Trophoblast cell (in vitro differentiated cells and primary cell): Measurements from ENCODE around the gene CDRT15.

Source experiments
- DNase-seq, 2 donors: peaks; one replicate each; pipeline ENCODE4 v3.0.0-alpha.2; 2016
- H2AFZ ChIP-seq: 2 replicates; pipeline ENCODE4 v1.6.1; 2013; ENCODE audit warnings: low read length, moderate library complexity, mild to moderate bottlenecking; ENCODE audit not compliant: insufficient read depth, poor library complexity
- H2AK5ac ChIP-seq: 2 replicates; pipeline ENCODE4 v1.6.1; 2013; ENCODE audit warnings: mild to moderate bottlenecking, low read length
- H2BK120ac ChIP-seq: 2 replicates; pipeline ENCODE4 v1.6.1; 2013; ENCODE audit warnings: low read length, mild to moderate bottlenecking, moderate library complexity; ENCODE audit not compliant: insufficient read depth, poor library complexity
- H2BK12ac ChIP-seq: 2 replicates; pipeline ENCODE4 v1.6.1; 2013; ENCODE audit warnings: mild to moderate bottlenecking, low read length, moderate library complexity
- H2BK5ac ChIP-seq: 2 replicates; pipeline ENCODE4 v1.6.1; 2013; ENCODE audit warnings: low read length, low read depth, moderate library complexity, mild to moderate bottlenecking; ENCODE audit not compliant: poor library complexity
- H3K14ac ChIP-seq: 2 replicates; pipeline ENCODE4 v1.6.1; 2013; ENCODE audit warnings: mild to moderate bottlenecking, low read length
- H3K18ac ChIP-seq: 2 replicates; pipeline ENCODE4 v1.6.1; 2013; ENCODE audit warnings: mild to moderate bottlenecking, low read length
- H3K23ac ChIP-seq: 2 replicates; pipeline ENCODE4 v1.6.1; 2013; ENCODE audit warnings: low read length
- H3K27ac ChIP-seq: 2 replicates; pipeline ENCODE4 v1.5.1; 2013; ENCODE audit warnings: low read depth, mild to moderate bottlenecking, inconsistent platforms, low read length, moderate library complexity
- H3K27me3 ChIP-seq: 2 replicates; pipeline ENCODE4 v1.6.1; 2013; ENCODE audit warnings: inconsistent platforms, mild to moderate bottlenecking, low read length, moderate library complexity; ENCODE audit not compliant: insufficient read depth
- H3K36me3 ChIP-seq, 2 experiments: 1 replicate in 1 of 2; 2 replicates in 1 of 2; pipeline ENCODE4 v1.6.1; 2013; ENCODE audit warnings: low read length in 2 of 2, mild to moderate bottlenecking in 2 of 2, moderate library complexity in 1 of 2; ENCODE audit not compliant: insufficient read depth in 2 of 2, control insufficient read depth in 1 of 2
- H3K4ac ChIP-seq: 2 replicates; pipeline ENCODE4 v1.6.1; 2013; ENCODE audit warnings: low read depth, mild to moderate bottlenecking, low read length, moderate library complexity
- H3K4me1 ChIP-seq, 2 experiments: 1 replicate in 1 of 2; 2 replicates in 1 of 2; pipeline ENCODE4 v1.6.1; 2013; ENCODE audit warnings: low read length in 2 of 2, mild to moderate bottlenecking in 2 of 2, moderate library complexity in 1 of 2; ENCODE audit not compliant: insufficient read depth in 2 of 2, control insufficient read depth in 1 of 2
- H3K4me2 ChIP-seq: 2 replicates; pipeline ENCODE4 v1.6.1; 2013; ENCODE audit warnings: inconsistent platforms, mild to moderate bottlenecking, low read length, moderate library complexity
- H3K4me3 ChIP-seq: 2 replicates; pipeline ENCODE4 v1.5.1; 2013; ENCODE audit warnings: mild to moderate bottlenecking, low read depth, low read length, inconsistent platforms
- H3K79me1 ChIP-seq: one replicate; pipeline ENCODE4 v1.6.1; 2013; ENCODE audit warnings: low read length
- H3K79me2 ChIP-seq: 2 replicates; pipeline ENCODE4 v1.6.1; 2013; ENCODE audit warnings: low read length, mild to moderate bottlenecking; ENCODE audit not compliant: control insufficient read depth, insufficient read depth, poor library complexity
- H3K9ac ChIP-seq: 2 replicates; pipeline ENCODE4 v1.6.1; 2013; ENCODE audit warnings: mild to moderate bottlenecking, low read length
- H3K9me3 ChIP-seq: 2 replicates; pipeline ENCODE4 v1.6.1; 2013; ENCODE audit warnings: low read depth, mild to moderate bottlenecking, control low read depth, inconsistent platforms, low read length; ENCODE audit not compliant: insufficient read depth
- H4K12ac ChIP-seq: 2 replicates; pipeline ENCODE4 v1.6.1; 2013; ENCODE audit warnings: low read depth, mild to moderate bottlenecking, low read length, moderate library complexity
- H4K8ac ChIP-seq: 2 replicates; pipeline ENCODE4 v1.6.1; 2013; ENCODE audit warnings: low read depth, mild to moderate bottlenecking, low read length, moderate library complexity
- H4K91ac ChIP-seq: one replicate; pipeline ENCODE4 v1.6.1; 2013; ENCODE audit warnings: low read depth, mild to moderate bottlenecking, low read length, moderate library complexity
- WGBS: extraction: QIAGEN DNeasy Blood & Tissue Kit; methylation state at CpG from one replicate; pipeline ENCODE4 v1.1.7; 2013; ENCODE audit warnings: missing lambda C conversion rate; ENCODE audit not compliant: insufficient read length, insufficient coverage; ENCODE audit errors: extremely low coverage; 5-methylcytosine and 5-hydroxymethylcytosine counted together

Gene CDRT15

GRCh38 chr17:14211801-14212200, 24.9 kb downstream of the CDRT15 start:
- Histone ChIP-seq H4K8ac (no peak overlapping the region), H3K4me3 (no peak overlapping the region), H2AFZ (no peak overlapping the region), H3K4me1 (peaks cover 4 to 6% of the 10 kb centered on the region in 2 experiments), H3K27me3 (no peaks in the 10 kb centered on the region), H2BK120ac (no peak overlapping the region), H3K4ac (no peak overlapping the region), H3K18ac (no peak overlapping the region), H3K36me3 (peaks cover 3 to 6% of the 10 kb centered on the region in 2 experiments), H2BK5ac (no peak overlapping the region), H3K23ac (no peak overlapping the region), H2BK12ac (no peak overlapping the region), H2AK5ac (no peak overlapping the region), H3K27ac (no peak overlapping the region), H3K79me2 (no peaks in the 10 kb centered on the region), H3K14ac (no peak overlapping the region), H4K12ac (no peak overlapping the region), H3K9me3 (no peaks in the 10 kb centered on the region), H3K4me2 (no peak overlapping the region), H4K91ac (no peak overlapping the region), H3K79me1 (no peaks in the 10 kb centered on the region), H3K9ac (no peak overlapping the region)
- no peak for DNase-seq
- WGBS = no CpG with 5 or more reads among the region's 17 CpGs

GRCh38 chr17:14211246-14211645, 25.4 kb downstream of the CDRT15 start:
- Histone ChIP-seq H3K9ac (no peak overlapping the region), H4K12ac (no peak overlapping the region), H3K79me2 (no peaks in the 10 kb centered on the region), H3K27ac (no peak overlapping the region), H2AK5ac (no peak overlapping the region), H4K8ac (no peak overlapping the region), H2AFZ (no peak overlapping the region), H3K79me1 (no peaks in the 10 kb centered on the region), H2BK5ac (no peak overlapping the region), H3K23ac (no peak overlapping the region), H3K9me3 (no peaks in the 10 kb centered on the region), H2BK12ac (no peak overlapping the region), H3K14ac (no peak overlapping the region), H3K4ac (no peak overlapping the region), H3K4me2 (no peak overlapping the region), H2BK120ac (no peak overlapping the region), H3K36me3 (peaks cover 4 to 6% of the 10 kb centered on the region in 2 experiments), H3K27me3 (no peaks in the 10 kb centered on the region), H4K91ac (no peak overlapping the region), H3K18ac (no peak overlapping the region), H3K4me3 (no peak overlapping the region), H3K4me1 (peaks cover 4 to 6% of the 10 kb centered on the region in 2 experiments)
- no peak for DNase-seq
- WGBS = no CpG with 5 or more reads among the region's 4 CpGs

DNA sequence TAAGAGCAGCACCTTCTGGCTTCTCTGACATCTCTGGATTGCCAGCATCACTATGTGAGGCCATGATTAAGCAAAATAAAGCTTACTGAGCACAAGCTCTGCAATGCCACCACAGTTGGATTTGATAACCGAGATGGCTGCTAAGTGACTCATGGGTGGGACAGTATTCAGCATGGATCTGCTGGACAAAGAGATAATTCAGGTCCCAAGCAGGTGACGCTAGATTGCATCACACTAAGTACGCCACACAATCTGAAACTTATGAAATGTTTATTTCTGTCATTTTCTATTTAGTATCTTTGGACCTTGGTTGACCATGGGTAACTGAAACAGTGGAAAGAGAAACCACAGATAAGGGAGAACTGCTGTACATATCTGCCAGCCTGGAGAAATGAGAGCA, 27.4 kb downstream of the CDRT15 start:
- Histone ChIP-seq H2BK12ac (no peak overlapping the region), H3K27ac (no peak overlapping the region), H3K4me1 (peaks cover 4 to 6% of the 10 kb centered on the region in 2 experiments), H3K36me3 (peaks cover 4 to 6% of the 10 kb centered on the region in 2 experiments), H3K9me3 (no peaks in the 10 kb centered on the region), H4K91ac (no peak overlapping the region), H2AFZ (no peak overlapping the region), H3K4me3 (no peak overlapping the region), H3K23ac (no peak overlapping the region), H3K18ac (no peak overlapping the region), H3K9ac (no peak overlapping the region), H3K27me3 (no peaks in the 10 kb centered on the region), H2BK5ac (no peak overlapping the region), H3K4ac (no peak overlapping the region), H3K4me2 (no peak overlapping the region), H3K79me1 (no peaks in the 10 kb centered on the region), H2AK5ac (no peak overlapping the region), H2BK120ac (no peak overlapping the region), H3K79me2 (no peaks in the 10 kb centered on the region), H4K12ac (no peak overlapping the region), H4K8ac (no peak overlapping the region), H3K14ac (no peak overlapping the region)
- peak in 1 of 2 donors; percentile 59 for DNase-seq
- no CpG with 5 or more reads among the region's 3 CpGs for WGBS

DNA sequence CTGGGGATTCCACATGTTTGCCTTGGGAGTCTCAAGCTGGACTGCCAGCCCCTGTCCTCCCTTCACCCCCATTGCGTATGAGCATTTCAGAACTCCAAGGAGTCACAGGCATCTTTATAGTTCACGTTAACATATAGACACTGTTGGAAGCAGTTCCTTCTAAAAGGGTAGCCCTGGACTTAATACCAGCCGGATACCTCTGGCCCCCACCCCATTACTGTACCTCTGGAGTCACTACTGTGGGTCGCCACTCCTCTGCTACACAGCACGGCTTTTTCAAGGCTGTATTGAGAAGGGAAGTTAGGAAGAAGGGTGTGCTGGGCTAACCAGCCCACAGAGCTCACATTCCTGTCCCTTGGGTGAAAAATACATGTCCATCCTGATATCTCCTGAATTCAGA, 28.9 kb downstream of the CDRT15 start:
- WGBS = no CpG with 5 or more reads among the region's 5 CpGs
- no peak for DNase-seq
- Histone ChIP-seq H3K4me2 (no peak overlapping the region), H2BK120ac (peak overlapping the region; percentile 23), H3K18ac (peak overlapping the region; percentile 2), H3K9ac (no peak overlapping the region), H2BK12ac (no peak overlapping the region), H3K27me3 (no peaks in the 10 kb centered on the region), H3K79me1 (no peaks in the 10 kb centered on the region), H2BK5ac (peak overlapping the region; percentile 9), H4K12ac (no peak overlapping the region), H3K14ac (no peak overlapping the region), H4K91ac (peak overlapping the region; percentile 18), H4K8ac (no peak overlapping the region), H3K4me1 (peaks cover 4 to 6% of the 10 kb centered on the region in 2 experiments), H3K9me3 (no peaks in the 10 kb centered on the region), H3K79me2 (no peaks in the 10 kb centered on the region), H3K23ac (no peak overlapping the region), H2AFZ (no peak overlapping the region), H3K4me3 (no peak overlapping the region), H3K27ac (peak overlapping the region; percentile 38), H3K4ac (no peak overlapping the region), H3K36me3 (peaks cover 4 to 6% of the 10 kb centered on the region in 2 experiments), H2AK5ac (no peak overlapping the region)
